Esophagus muscularis mucosa (tissue), 4 donors: Measurements from ENCODE around the gene IQCB1. TPM values are rescaled to one million over a fixed set of nuclear protein-coding genes. Genes with fewer than 3 reads are reported as not detected.

Experiments
- DNase-seq: peaks from one replicate; pipeline ENCODE4 v3.0.0-alpha.2; 2017; ENCODE audit errors: extremely low spot score
- H3K27ac ChIP-seq, 4 donors: fragments of 200-600 bp; sonication (generic); replicated peaks in 1 of 4; 1 replicate in 3 of 4; 2 replicates in 1 of 4; pipeline ENCODE4 v1.5.1; 2016 to 2019; ENCODE audit warnings: mild to moderate bottlenecking in 1 of 4
- H3K27me3 ChIP-seq, 4 donors: fragments of 200-600 bp; sonication (generic); one replicate each; pipeline versions ENCODE4 v1.5.1 to v1.6.0; 2016 to 2019
- H3K36me3 ChIP-seq, 4 donors: fragments of 200-600 bp; sonication (generic); one replicate each; pipeline ENCODE4 v1.5.1; 2016 to 2019
- H3K4me1 ChIP-seq, 4 donors: fragments of 200-600 bp; sonication (generic); one replicate each; pipeline ENCODE4 v1.5.1; 2016 to 2019
- H3K4me3 ChIP-seq, 4 donors: fragments of 200-600 bp; sonication (generic); 1 replicate in 2 of 4; 2 replicates in 2 of 4; pipeline ENCODE4 v1.5.1; 2016 to 2019; ENCODE audit warnings: mild to moderate bottlenecking in 4 of 4, moderate library complexity in 1 of 4
- H3K9me3 ChIP-seq, 4 donors: fragments of 200-600 bp; sonication (generic); 1 replicate in 3 of 4; 2 replicates in 1 of 4; pipeline ENCODE4 v1.5.1; 2016 to 2019
- CTCF ChIP-seq, 3 experiments: fragments of 200-600 bp in 2 of 3; fragments of 450-650 bp in 1 of 3; sonication (generic) in 2 of 3; IDR thresholded peaks; one replicate each; pipeline ENCODE4 v1.5.1; 2017 to 2019; ENCODE audit warnings: antibody characterized with exemption in 3 of 3, mild to moderate bottlenecking in 2 of 3, moderate library complexity in 1 of 3
- EP300 ChIP-seq: sonication (generic); formaldehyde crosslinking; IDR thresholded peaks from one replicate; pipeline ENCODE4 v1.6.1; 2017; ENCODE audit warnings: antibody characterized with exemption
- POLR2A ChIP-seq: fragments of 450-650 bp; IDR thresholded peaks from one replicate; pipeline ENCODE4 v1.6.1; 2017; ENCODE audit warnings: antibody characterized with exemption, moderate library complexity, mild to moderate bottlenecking, low read depth
- POLR2AphosphoS5 ChIP-seq, 2 donors: sonication (generic); formaldehyde crosslinking; IDR thresholded peaks; one replicate each; pipeline ENCODE4 v1.6.1; 2017; ENCODE audit warnings: antibody characterized with exemption in 2 of 2
- WGBS: methylation state at CpG from one replicate; pipeline ENCODE4 v1.1.5; 2018; 5-methylcytosine and 5-hydroxymethylcytosine counted together
- intact Hi-C: fragments of 100-400 bp; cut with DNase I; formaldehyde crosslinking; loops from one replicate; pipeline ENCODE4 v1.15.1; 2023
- total RNA-seq, 4 donors: library from RNA; depleted of rRNA; stranded (reverse); fragments of >200 nt; gene quantifications; one replicate each; pipeline versions ENCODE4 v1.1.0 to v1.2.1, GENCODE V29; 2016

Gene IQCB1
- total RNA-seq, 4 donors from 2014 or later: 10.4 to 15.6 (median 11.7) TPM

- intact Hi-C loops: no loop called here
These were observed 76.0 kb downstream of the IQCB1 start for GRCh38 chr3:121758727-121759450.

GRCh38 chr3:121757812-121758545, 76.9 kb downstream of the IQCB1 start:
- H3K4me3 ChIP-seq: no peak overlapping the region
- no peaks in the 10 kb centered on the region for H3K9me3 ChIP-seq
- H3K36me3 ChIP-seq: no peaks in the 10 kb centered on the region
- 86% methylated on average over 15 of the region's 15 CpGs for WGBS
- H3K4me1 ChIP-seq: no peaks in the 10 kb centered on the region
- H3K27ac ChIP-seq: no peak overlapping the region
- no peak for DNase-seq
- peaks cover 0 to 7% (median 0%) of the 10 kb centered on the region in 4 donors for H3K27me3 ChIP-seq
- intact Hi-C loops: no loop called here
- TF ChIP-seq EP300 (no peak), CTCF (IDR thresholded peaks at IDR 0.05) (no peak), POLR2A (no peak), POLR2AphosphoS5 (IDR thresholded peaks at IDR 0.05) (no peak)

More at GRCh38 chr3:121758727-121759450, 76.0 kb downstream of the IQCB1 start:
- Histone ChIP-seq H3K27ac (no peak overlapping the region), H3K4me3 (no peak overlapping the region), H3K9me3 (no peaks in the 10 kb centered on the region), H3K36me3 (no peaks in the 10 kb centered on the region), H3K27me3 (peaks cover 0 to 7% (median 0%) of the 10 kb centered on the region in 4 donors), H3K4me1 (no peaks in the 10 kb centered on the region)
- TF ChIP-seq POLR2A (no peak), POLR2AphosphoS5 (IDR thresholded peaks at IDR 0.05) (no peak), EP300 (no peak), CTCF (IDR thresholded peaks at IDR 0.05) (no peak)
- no peak for DNase-seq
- 64% methylated on average over 1 of the region's 1 CpG for WGBS

DNA sequence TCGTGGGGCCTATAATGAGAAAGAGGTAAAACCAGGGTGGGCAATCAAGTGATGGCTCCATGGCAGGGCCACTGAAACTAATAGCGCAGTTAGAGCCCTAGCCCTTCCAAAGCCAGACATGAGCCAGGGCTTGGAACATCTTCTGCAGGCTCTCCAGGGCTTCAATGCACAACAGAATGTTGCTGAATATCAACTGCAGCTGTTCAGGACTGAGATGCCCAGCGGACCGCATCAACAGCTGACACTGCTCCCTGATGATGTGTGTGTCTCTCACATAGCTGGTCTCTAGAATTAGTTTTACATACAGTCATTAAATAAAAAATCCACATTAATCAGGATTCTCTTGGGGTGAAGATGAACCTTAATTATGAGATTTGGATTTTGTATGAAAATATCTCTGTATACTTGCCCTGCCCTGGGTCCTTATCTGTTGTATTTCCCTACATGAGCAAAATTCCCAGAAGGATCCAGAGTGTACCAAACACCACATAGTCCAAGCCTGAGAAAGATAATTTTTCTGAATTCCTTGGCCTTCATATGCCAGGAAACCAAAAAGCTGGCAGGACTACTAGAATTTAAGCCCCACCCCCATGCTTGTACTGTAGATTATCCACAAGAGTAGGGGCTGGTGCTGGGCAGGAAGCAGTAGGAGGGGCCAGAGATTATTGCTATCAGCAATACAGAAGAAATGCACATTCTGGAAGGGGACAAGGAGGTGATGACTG, 77.6 kb downstream of the IQCB1 start:
- Histone ChIP-seq H3K27me3 (peaks cover 0 to 7% (median 0%) of the 10 kb centered on the region in 4 donors), H3K9me3 (no peaks in the 10 kb centered on the region), H3K4me1 (no peaks in the 10 kb centered on the region), H3K27ac (no peak overlapping the region), H3K4me3 (no peak overlapping the region), H3K36me3 (no peaks in the 10 kb centered on the region)
- DNase-seq: no peak
- TF ChIP-seq EP300 (no peak), POLR2A (no peak), CTCF (IDR thresholded peaks at IDR 0.05) (no peak), POLR2AphosphoS5 (IDR thresholded peaks at IDR 0.05) (no peak)
- intact Hi-C loops: no loop called here
- 79% methylated on average over 4 of the region's 4 CpGs for WGBS

GRCh38 chr3:121752772-121753171, 82.1 kb downstream of the IQCB1 start:
- Histone ChIP-seq H3K27ac (no peak overlapping the region), H3K4me1 (peaks cover 15 to 18% (median 15%) of the 10 kb centered on the region in 4 donors), H3K4me3 (no peak overlapping the region), H3K36me3 (no peaks in the 10 kb centered on the region), H3K27me3 (peaks cover 0 to under 1% (median 0%) of the 10 kb centered on the region in 4 donors), H3K9me3 (no peaks in the 10 kb centered on the region)
- TF ChIP-seq EP300: no peak
- TF ChIP-seq POLR2AphosphoS5 (IDR thresholded peaks at IDR 0.05): no peak
- no peak for TF ChIP-seq CTCF (IDR thresholded peaks at IDR 0.05)
- no peak for TF ChIP-seq POLR2A
- WGBS: 51% methylated on average over 1 of the region's 1 CpG
- intact Hi-C loops: no loop called here
- no peak for DNase-seq
